ENCODE measurements around the gene ADGRF5.

DNA sequence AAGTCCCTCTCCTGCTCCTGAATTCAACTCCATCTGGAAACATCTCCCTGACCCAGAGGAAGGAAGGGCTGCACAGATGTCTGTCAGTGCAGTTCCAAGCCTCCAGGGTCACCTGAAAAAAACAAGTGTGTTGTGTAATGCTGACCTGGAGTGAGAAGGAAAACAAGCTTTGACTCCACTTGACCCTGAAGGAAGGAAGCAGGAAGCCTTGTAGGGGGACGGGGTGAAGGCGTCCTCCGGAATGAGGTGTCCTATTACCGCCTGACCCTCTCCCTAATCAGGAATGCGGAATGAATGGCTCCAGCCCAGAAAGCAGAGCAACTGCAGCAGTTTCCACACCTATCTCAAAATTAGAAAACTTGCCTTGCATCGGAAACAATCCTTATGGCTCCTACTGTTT, 13.9 kb upstream of the ADGRF5 start:
- TF ChIP-seq, protein P1, sequence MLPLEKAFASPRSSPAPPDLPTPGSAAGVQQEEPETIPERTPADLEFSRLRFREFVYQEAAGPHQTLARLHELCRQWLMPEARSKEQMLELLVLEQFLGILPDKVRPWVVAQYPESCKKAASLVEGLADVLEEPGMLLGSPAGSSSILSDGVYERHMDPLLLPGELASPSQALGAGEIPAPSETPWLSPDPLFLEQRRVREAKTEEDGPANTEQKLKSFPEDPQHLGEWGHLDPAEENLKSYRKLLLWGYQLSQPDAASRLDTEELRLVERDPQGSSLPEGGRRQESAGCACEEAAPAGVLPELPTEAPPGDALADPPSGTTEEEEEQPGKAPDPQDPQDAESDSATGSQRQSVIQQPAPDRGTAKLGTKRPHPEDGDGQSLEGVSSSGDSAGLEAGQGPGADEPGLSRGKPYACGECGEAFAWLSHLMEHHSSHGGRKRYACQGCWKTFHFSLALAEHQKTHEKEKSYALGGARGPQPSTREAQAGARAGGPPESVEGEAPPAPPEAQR (tag by site-specific recombination; IDR thresholded peaks at IDR 0.05), result no peak
- TF ChIP-seq, protein P2, sequence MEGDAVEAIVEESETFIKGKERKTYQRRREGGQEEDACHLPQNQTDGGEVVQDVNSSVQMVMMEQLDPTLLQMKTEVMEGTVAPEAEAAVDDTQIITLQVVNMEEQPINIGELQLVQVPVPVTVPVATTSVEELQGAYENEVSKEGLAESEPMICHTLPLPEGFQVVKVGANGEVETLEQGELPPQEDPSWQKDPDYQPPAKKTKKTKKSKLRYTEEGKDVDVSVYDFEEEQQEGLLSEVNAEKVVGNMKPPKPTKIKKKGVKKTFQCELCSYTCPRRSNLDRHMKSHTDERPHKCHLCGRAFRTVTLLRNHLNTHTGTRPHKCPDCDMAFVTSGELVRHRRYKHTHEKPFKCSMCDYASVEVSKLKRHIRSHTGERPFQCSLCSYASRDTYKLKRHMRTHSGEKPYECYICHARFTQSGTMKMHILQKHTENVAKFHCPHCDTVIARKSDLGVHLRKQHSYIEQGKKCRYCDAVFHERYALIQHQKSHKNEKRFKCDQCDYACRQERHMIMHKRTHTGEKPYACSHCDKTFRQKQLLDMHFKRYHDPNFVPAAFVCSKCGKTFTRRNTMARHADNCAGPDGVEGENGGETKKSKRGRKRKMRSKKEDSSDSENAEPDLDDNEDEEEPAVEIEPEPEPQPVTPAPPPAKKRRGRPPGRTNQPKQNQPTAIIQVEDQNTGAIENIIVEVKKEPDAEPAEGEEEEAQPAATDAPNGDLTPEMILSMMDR (tag by site-specific recombination; IDR thresholded peaks at IDR 0.05), result no peak

All from HEK293 (cell line).